ENCODE results near the gene ABCC6.
"Not testable (repeated sequence)": the region's sequence is repeated elsewhere in the genome, so short reads cannot be mapped to it uniquely, and the experiment has no call there.

Gene ABCC6

DNA sequence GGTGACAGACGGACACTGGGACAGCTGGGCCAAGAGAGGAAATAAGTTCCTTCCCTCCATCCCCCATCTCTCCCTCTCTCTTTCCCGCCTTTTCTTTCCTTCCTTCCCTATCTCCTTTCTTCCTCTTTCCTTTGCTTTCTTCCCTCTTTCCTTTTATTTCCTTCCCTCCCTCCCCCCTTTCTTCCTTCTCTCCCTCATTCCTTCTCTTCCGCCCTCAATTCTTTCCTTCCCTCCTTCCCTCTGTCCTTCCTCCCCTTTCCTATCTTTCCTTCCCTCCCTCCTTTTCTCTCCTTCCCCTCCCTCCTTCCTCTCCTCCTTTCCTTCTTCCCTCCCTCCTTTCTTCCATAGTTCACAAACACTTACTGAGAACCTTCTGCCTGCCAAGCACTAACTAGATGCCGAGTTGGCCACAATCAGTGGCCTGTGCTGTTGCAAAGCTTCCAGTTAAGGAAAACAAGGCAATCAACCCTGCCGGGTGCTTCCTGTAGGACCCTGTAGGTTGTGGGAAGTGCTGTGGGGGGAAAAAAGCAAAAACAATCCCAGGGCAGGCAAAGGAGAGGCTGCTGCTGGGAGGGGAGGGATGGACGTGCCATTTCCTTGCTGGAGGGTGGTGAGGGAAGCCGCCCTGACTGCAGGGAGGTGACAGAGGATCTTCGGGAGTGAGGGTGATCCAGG, 31.7 kb downstream of the ABCC6 start:
- no peak overlapping the region for H3K9ac ChIP-seq (ENCODE audit: low read depth, low read length)
- no peak for DNase-seq
- H4K20me1 ChIP-seq (ENCODE audit: insufficient read depth, low read length) = no peaks in the 10 kb centered on the region
- no peak overlapping the region for H2AFZ ChIP-seq (ENCODE audit: low read depth, low read length)
- H3K4me1 ChIP-seq (ENCODE audit: insufficient read depth, low read length) = no peaks in the 10 kb centered on the region
- TF ChIP-seq, protein P1, sequence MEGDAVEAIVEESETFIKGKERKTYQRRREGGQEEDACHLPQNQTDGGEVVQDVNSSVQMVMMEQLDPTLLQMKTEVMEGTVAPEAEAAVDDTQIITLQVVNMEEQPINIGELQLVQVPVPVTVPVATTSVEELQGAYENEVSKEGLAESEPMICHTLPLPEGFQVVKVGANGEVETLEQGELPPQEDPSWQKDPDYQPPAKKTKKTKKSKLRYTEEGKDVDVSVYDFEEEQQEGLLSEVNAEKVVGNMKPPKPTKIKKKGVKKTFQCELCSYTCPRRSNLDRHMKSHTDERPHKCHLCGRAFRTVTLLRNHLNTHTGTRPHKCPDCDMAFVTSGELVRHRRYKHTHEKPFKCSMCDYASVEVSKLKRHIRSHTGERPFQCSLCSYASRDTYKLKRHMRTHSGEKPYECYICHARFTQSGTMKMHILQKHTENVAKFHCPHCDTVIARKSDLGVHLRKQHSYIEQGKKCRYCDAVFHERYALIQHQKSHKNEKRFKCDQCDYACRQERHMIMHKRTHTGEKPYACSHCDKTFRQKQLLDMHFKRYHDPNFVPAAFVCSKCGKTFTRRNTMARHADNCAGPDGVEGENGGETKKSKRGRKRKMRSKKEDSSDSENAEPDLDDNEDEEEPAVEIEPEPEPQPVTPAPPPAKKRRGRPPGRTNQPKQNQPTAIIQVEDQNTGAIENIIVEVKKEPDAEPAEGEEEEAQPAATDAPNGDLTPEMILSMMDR (IDR thresholded peaks at IDR 0.05; ENCODE audit: borderline replicate concordance, extremely low read depth, low read length, poor library complexity, severe bottlenecking) = no peak
- TF ChIP-seq EZH2 (IDR thresholded peaks at IDR 0.05; ENCODE audit: borderline replicate concordance, low read depth, low read length, severe bottlenecking) = no peak
- peaks cover 8% of the 10 kb centered on the region for H3K27me3 ChIP-seq (ENCODE audit: insufficient read depth, low read length, poor library complexity)
- ATAC-seq (ENCODE audit: insufficient read depth, low read depth) = no peak
- H3K4me3 ChIP-seq (ENCODE audit: low read depth in 1 of 2, low read length in 2 of 2) = no peak overlapping the region
- H3K4me2 ChIP-seq (ENCODE audit: insufficient read depth, low read length) = no peak overlapping the region
- no peaks in the 10 kb centered on the region for H3K79me2 ChIP-seq (ENCODE audit: insufficient read depth, low read length)
- H3K36me3 ChIP-seq (ENCODE audit: insufficient read depth, low read length) = no peaks in the 10 kb centered on the region
- H3K9me3 ChIP-seq (ENCODE audit: insufficient read depth, low read length, severe bottlenecking) = no peaks in the 10 kb centered on the region
- H3K27ac ChIP-seq (ENCODE audit: low read length) = no peak overlapping the region

DNA sequence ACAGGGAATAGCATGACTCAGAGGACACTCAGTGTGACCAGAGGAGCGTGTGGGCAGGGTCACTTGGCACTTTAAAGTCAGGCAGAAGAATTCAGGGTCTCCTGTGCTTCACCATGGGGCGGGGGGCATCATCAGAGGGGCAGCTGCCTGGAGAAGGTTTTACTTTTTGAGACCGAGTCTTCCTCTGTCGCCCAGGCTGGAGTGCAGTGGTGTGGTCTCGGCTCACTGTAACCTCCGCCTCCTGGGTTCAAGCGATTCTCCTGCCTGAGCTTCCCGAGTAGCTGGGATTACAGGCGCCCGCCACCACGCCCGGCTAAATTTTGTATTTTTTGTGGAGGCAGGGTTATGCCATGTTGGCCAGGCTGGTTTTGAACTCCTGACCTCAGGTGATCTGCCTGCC, 32.3 kb downstream of the ABCC6 start:
- H3K4me2 ChIP-seq (ENCODE audit: insufficient read depth, low read length); H3K27ac ChIP-seq (ENCODE audit: low read length); H4K20me1 ChIP-seq (ENCODE audit: insufficient read depth, low read length); H3K9ac ChIP-seq (ENCODE audit: low read depth, low read length); H3K36me3 ChIP-seq (ENCODE audit: insufficient read depth, low read length); H3K27me3 ChIP-seq (ENCODE audit: insufficient read depth, low read length, poor library complexity); DNase-seq; ATAC-seq (ENCODE audit: insufficient read depth, low read depth); H3K9me3 ChIP-seq (ENCODE audit: insufficient read depth, low read length, severe bottlenecking); H3K79me2 ChIP-seq (ENCODE audit: insufficient read depth, low read length); H2AFZ ChIP-seq (ENCODE audit: low read depth, low read length); H3K4me1 ChIP-seq (ENCODE audit: insufficient read depth, low read length); H3K4me3 ChIP-seq (ENCODE audit: low read depth in 1 of 2, low read length in 2 of 2): not testable (repeated sequence)

DNA sequence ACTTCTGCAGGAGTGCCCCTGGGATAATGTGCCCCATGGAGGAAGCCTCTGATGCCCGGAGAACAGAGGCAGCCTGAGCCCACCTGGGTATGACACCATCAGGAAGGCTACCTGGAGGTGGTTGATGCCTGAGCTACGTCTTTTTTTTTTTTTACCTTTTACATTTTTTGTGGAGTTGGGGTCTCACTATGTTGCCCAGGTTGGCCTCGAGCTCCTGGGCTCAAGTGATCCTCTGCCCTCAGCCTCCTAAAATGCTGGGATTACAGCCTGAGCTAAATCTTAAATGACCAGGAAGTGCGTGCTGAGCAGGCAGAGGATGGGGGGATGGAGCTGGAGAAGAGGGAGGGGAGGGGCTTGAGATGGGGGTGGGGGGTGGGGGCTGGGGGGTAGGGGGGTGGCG, 32.7 kb downstream of the ABCC6 start:
- DNase-seq (no peak), ATAC-seq (ENCODE audit: insufficient read depth, low read depth) (no peak)
- peaks cover 8% of the 10 kb centered on the region for H3K27me3 ChIP-seq (ENCODE audit: insufficient read depth, low read length, poor library complexity)
- H3K4me3 ChIP-seq (ENCODE audit: low read depth in 1 of 2, low read length in 2 of 2) = no peak overlapping the region
- no peak overlapping the region for H3K27ac ChIP-seq (ENCODE audit: low read length)
- H3K36me3 ChIP-seq (ENCODE audit: insufficient read depth, low read length) = no peaks in the 10 kb centered on the region
- no peak overlapping the region for H3K4me2 ChIP-seq (ENCODE audit: insufficient read depth, low read length)
- no peaks in the 10 kb centered on the region for H3K79me2 ChIP-seq (ENCODE audit: insufficient read depth, low read length)
- no peak overlapping the region for H2AFZ ChIP-seq (ENCODE audit: low read depth, low read length)
- no peaks in the 10 kb centered on the region for H3K4me1 ChIP-seq (ENCODE audit: insufficient read depth, low read length)
- no peak for TF ChIP-seq EZH2 (IDR thresholded peaks at IDR 0.05; ENCODE audit: borderline replicate concordance, low read depth, low read length, severe bottlenecking)
- TF ChIP-seq, protein P1 (IDR thresholded peaks at IDR 0.05; ENCODE audit: borderline replicate concordance, extremely low read depth, low read length, poor library complexity, severe bottlenecking) = no peak
- H3K9me3 ChIP-seq (ENCODE audit: insufficient read depth, low read length, severe bottlenecking) = no peaks in the 10 kb centered on the region
- H4K20me1 ChIP-seq (ENCODE audit: insufficient read depth, low read length) = no peaks in the 10 kb centered on the region
- no peak overlapping the region for H3K9ac ChIP-seq (ENCODE audit: low read depth, low read length)

DNA sequence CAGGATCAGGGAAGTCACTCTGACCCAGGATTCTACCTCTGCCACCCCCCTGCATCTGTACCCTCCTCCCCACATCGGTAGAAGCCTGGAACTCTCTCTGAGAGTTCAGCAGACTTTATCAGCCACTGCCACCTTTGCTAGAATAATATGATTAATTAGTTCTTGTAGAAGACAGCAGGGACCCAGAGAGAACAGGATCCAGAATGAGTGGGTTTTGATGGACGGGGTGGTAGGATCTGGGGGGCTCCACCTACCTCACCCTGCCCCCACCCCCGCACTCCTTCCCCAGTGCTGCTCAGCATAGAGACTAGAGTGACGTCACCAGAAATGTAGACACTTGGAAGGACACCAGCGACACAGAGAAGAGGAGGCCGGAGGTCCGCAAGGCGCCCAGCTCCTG, 33.5 kb downstream of the ABCC6 start:
- no peaks in the 10 kb centered on the region for H3K79me2 ChIP-seq (ENCODE audit: insufficient read depth, low read length)
- H3K9ac ChIP-seq (ENCODE audit: low read depth, low read length) = no peak overlapping the region
- H3K9me3 ChIP-seq (ENCODE audit: insufficient read depth, low read length, severe bottlenecking) = no peaks in the 10 kb centered on the region
- no peak overlapping the region for H3K4me3 ChIP-seq (ENCODE audit: low read depth in 1 of 2, low read length in 2 of 2)
- H2AFZ ChIP-seq (ENCODE audit: low read depth, low read length) = no peak overlapping the region
- no peaks in the 10 kb centered on the region for H3K4me1 ChIP-seq (ENCODE audit: insufficient read depth, low read length)
- H3K27ac ChIP-seq (ENCODE audit: low read length) = no peak overlapping the region
- H3K4me2 ChIP-seq (ENCODE audit: insufficient read depth, low read length) = no peak overlapping the region
- ATAC-seq (ENCODE audit: insufficient read depth, low read depth) (no peak), DNase-seq (no peak)
- H3K36me3 ChIP-seq (ENCODE audit: insufficient read depth, low read length) = no peaks in the 10 kb centered on the region
- TF ChIP-seq, protein P1 (IDR thresholded peaks at IDR 0.05; ENCODE audit: borderline replicate concordance, extremely low read depth, low read length, poor library complexity, severe bottlenecking) = no peak
- no peak for TF ChIP-seq EZH2 (IDR thresholded peaks at IDR 0.05; ENCODE audit: borderline replicate concordance, low read depth, low read length, severe bottlenecking)
- no peaks in the 10 kb centered on the region for H4K20me1 ChIP-seq (ENCODE audit: insufficient read depth, low read length)
- H3K27me3 ChIP-seq (ENCODE audit: insufficient read depth, low read length, poor library complexity) = peaks cover 8% of the 10 kb centered on the region
